GM18519 (cell line): ENCODE data around the gene ZNF248.
"Not testable (repeated sequence)": the region's sequence is repeated elsewhere in the genome, so short reads cannot be mapped to it uniquely, and the experiment has no call there.

Source experiments
- ATAC-seq: cut with Tn5 transposase; IDR thresholded peaks from one replicate; pipeline ENCODE4 v1.9.1; 2021; ENCODE audit warnings: mild to moderate bottlenecking, moderate library complexity; ENCODE audit not compliant: unreplicated experiment, low FRiP score

Gene ZNF248

DNA sequence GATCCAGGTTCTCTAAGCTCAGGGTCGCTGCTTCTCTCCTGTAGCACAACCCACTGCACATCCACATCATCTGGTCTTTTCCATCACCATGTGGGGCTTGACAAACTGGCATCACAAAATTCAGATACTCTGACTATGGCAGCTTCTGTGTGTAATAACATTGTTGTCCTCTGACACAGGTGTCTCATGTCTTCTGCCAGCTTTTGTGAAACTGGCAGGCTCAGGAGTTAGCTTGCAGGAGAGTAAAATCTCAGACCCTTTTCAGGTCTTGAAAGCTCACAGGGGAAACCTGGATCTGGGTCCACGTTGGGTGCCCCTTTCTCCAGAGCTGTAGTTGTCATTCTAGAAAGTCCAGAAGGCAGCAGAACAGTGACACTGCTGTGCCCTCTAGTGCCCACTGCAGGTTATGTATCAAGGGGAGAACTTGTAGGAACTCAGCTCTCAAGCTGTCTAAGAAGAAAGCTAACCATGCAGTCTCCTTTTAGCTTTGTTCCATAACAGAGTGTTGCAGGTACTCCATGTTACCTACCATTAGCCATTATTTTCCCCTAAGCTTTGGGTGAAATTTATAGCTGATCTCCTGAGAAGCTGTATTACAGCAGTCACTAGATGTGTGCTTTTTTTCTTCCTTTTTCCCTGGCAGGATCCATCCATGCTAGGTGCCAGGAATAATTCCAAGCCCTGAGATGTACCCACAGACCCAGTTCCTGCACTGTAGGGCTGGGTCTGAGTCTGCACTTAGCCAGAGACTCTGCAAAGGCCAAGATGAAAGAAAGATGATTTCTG is 102.7 kb downstream of the ZNF248 start:
- peak; percentile 51 for ATAC-seq

DNA sequence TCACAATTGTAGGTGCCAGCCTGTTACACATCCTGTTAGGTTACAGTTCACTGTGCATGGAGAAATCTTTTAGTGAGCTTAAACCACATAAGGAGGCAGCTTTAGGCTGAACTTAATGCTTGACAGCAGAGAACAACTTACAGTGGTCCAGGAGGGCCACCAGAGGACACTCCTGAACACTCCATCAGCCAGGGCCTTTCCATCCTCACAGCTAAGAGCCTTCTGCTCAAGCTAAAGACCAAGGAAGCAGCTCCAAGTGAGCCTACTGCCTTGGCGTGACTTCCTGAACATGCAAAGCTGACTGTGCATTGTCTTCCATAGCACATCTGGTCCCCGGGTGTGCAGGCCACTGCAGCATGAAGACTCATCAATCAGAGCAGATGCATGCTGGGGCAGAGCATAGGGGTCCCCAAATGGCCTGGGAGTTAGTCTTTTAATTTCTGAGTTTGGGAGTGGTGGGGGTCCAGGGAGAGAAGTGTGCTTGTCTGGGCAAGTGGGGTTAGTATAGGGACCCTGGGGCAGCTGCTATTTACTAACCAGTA is 105.0 kb downstream of the ZNF248 start:
- no peak for ATAC-seq

DNA sequence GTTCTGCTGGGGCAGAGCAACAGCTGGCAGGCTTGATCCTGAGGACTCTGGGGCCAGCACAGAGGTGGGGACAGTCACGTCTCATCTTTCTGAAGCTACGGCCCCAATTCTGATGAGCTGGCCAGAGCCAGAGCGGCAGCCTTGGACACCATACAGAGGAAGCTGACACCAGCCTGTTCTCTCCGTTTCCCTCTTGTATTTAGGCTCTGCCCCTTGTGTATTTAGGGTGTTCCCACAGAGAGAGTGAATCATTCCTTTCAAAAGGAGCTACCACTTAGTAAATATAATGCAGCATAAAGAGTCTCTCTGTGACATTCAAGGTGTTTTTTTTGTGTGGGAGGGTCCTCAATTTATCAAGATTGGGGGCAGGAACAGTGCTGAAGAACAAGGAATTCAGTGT is 109.2 kb downstream of the ZNF248 start:
- ATAC-seq, result no peak

DNA sequence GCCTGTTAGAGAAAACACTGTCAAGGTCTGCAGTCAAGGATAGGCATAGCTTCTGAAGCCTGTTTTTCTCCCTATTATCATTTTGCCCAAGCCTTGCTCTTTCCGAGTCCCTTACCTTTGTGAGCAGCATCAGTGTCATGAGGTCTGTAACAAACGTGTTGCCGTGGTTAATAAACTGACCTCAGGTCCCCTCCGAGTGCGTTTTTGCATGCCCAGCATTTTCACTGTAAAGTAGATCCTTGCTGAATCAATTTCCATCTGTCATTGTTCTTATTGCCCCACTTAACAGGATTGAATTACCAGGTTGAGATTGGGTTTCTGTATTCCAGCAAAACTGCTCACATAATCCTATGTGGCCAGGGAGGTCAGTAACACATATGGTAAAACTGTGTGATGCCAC is 110.3 kb downstream of the ZNF248 start:
- ATAC-seq, result no peak

DNA sequence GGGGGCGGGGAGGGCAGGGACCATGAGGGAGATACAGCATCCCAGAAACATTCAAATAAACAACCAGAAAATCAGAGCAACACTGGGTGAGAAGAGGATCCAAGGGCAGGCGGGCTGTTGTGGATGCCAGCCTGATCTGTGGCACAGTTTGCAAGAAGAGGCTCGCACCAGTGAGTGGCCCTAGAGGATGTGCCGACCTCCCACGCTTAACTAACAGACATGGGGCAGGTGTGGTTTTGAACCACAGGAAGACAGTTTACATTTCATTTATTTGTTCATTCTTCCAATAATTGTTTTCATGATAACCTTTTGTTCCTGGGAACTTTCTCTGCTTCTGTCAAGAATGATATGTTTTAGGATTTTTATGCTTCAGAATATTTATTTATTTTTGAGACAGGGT is 115.6 kb downstream of the ZNF248 start:
- no peak for ATAC-seq

DNA sequence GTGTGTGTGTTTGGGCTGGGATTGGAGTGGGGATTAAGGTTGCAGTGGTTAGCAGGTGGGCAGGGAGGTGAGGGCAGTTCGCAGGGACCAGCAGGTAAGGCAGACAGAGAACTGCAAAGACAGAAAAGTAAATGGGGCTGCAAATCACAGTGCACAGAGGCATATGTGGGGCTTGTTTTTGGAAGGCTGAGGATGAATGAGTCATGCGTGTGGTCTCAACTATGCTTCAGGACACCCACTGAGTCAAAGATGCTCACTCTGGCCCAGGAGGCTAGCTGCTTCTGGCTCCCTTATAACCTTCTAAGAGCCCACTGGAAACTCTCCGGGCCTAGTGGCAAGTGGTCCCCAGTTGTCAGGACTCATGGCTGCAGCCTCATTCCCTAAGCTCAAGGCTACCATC is 118.2 kb downstream of the ZNF248 start:
- ATAC-seq, result no peak

DNA sequence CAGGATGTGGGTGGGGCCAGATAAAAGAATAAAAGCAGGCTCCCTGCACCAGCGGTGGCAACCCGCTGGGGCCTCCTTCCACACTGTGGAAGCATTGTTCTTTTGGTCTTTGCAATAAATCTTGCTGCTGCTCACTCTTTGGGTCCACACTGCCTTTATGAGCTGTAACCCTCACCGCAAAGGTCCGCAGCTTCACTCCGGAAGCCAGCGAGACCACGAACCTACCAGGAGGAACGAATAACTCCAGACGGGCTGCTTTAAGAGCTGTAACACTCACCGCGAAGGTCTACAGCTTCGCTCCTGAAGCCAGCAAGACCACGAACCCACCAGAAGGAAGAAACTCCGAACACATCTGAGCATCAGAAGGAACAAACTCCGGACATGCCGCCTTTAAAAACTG is 119.2 kb downstream of the ZNF248 start:
- not testable (repeated sequence) for ATAC-seq

DNA sequence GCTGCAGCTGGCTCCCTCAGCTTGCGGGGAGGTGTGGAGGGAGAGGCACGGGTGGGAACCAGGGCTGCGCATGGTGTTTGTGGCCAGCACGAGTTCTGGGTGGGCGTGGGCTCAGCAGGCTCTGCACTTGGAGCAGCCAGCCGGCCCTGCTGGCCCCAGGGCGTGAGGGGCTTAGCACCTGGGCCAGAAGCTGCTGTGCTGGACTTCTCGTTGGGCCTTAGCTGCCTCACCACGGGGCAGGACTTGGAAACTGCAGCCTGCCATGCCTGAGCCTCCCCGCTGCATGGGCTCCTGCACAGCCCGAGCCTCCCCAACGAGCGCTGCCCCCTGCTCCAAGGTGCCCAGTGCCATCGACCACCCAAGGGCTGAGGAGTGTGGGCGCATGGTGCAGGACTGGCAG is 120.1 kb downstream of the ZNF248 start:
- ATAC-seq, result no peak

DNA sequence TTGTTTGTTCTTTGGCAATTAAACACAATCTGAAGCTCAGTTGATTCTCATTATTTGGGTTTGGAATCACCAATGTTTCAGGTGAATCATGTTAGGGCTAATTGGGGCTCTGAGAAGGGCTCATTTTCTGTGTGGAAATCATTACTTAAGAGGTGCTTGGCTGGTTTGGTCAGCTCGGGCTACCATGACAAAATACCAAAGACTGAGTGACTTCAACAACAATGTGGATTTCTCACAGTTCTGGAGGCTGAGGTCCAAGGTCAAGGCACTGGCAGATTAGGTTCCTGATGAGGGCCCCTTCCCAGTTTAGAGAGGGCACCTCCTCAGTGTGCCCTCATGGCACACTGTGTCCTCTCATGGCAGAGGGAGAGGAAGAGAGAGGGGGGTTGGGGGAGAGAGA is 121.3 kb downstream of the ZNF248 start:
- no peak for ATAC-seq

DNA sequence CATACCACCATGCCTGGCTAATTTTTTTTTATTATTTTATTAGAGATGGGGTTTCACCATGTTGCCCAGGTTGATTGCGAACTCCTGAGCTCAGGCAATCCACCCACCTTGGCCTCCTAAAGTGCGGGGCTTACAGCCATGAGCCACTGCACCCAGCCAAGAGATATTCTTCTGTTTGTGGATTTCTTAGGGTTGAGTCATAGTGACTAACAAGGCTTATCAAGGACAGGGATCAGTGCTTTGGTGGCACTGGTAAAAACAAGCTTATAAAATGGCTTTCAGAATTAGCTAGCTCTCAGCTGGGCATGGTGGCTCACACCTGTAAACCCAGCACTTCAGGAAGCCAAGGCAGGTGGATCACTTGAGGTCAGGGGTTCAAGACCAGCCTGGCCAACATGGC is 122.4 kb downstream of the ZNF248 start:
- no peak for ATAC-seq
